ENCODE measurements around the gene COQ7. TPM values are rescaled to one million over a fixed set of nuclear protein-coding genes. Genes with fewer than 3 reads are reported as not detected.

COQ7 gene
- total RNA-seq: 17.4 and 17.8 TPM in 2 replicates
- polyA plus RNA-seq (2012): 18.6 TPM

GRCh38 chr16:19067349-19068236, at the start of gene COQ7:
Gene COQ7 (plus strand): TSS chr16:19067614. CDS start chr16:19067665, 51 bp downstream.
- DNase-seq (ENCODE audit: low read depth): peak; percentile 100

GRCh38 chr16:19020689-19021088, 46.7 kb upstream of the COQ7 start:
- no peak for DNase-seq (ENCODE audit: low read depth)

- DNase-seq (ENCODE audit: low read depth): no peak
Measured at GRCh38 chr16:19021747-19022146, 45.7 kb upstream of the COQ7 start.

- DNase-seq (ENCODE audit: low read depth): no peak
Measured at GRCh38 chr16:19027416-19027815, 40.0 kb upstream of the COQ7 start.

- DNase-seq (ENCODE audit: low read depth): no peak
Measured at GRCh38 chr16:19029980-19030379, 37.4 kb upstream of the COQ7 start.

GRCh38 chr16:19031738-19032137, 35.7 kb upstream of the COQ7 start:
- no peak for DNase-seq (ENCODE audit: low read depth)

GRCh38 chr16:19033761-19034160, 33.7 kb upstream of the COQ7 start:
- no peak for DNase-seq (ENCODE audit: low read depth)

- no peak for DNase-seq (ENCODE audit: low read depth)
Measured at GRCh38 chr16:19040400-19040799, 27.0 kb upstream of the COQ7 start.

GRCh38 chr16:19044769-19045168, 22.6 kb upstream of the COQ7 start:
- DNase-seq (ENCODE audit: low read depth): no peak

- DNase-seq (ENCODE audit: low read depth): no peak
Measured at GRCh38 chr16:19046062-19046461, 21.4 kb upstream of the COQ7 start.

- no peak for DNase-seq (ENCODE audit: low read depth)
Measured at GRCh38 chr16:19062706-19063105, 4.7 kb upstream of the COQ7 start.

GRCh38 chr16:19066988-19067348, 446 bp upstream of the COQ7 start:
- DNase-seq (ENCODE audit: low read depth): no peak

- no peak for DNase-seq (ENCODE audit: low read depth)
Measured at GRCh38 chr16:19068237-19068815, 912 bp downstream of the COQ7 start.

- DNase-seq (ENCODE audit: low read depth): peak; percentile 62
Measured at GRCh38 chr16:19071811-19072777, 4.7 kb downstream of the COQ7 start.

- DNase-seq (ENCODE audit: low read depth): no peak
Measured at GRCh38 chr16:19073344-19073743, 5.9 kb downstream of the COQ7 start.

- DNase-seq (ENCODE audit: low read depth): no peak
Measured at GRCh38 chr16:19073863-19074262, 6.4 kb downstream of the COQ7 start.

- no peak for DNase-seq (ENCODE audit: low read depth)
Measured at GRCh38 chr16:19075511-19075910, 8.1 kb downstream of the COQ7 start.

GRCh38 chr16:19077879-19078278, 10.5 kb downstream of the COQ7 start:
- no peak for DNase-seq (ENCODE audit: low read depth)

GRCh38 chr16:19083670-19084069, 16.3 kb downstream of the COQ7 start:
- no peak for DNase-seq (ENCODE audit: low read depth)

- no peak for DNase-seq (ENCODE audit: low read depth)
Measured at GRCh38 chr16:19084139-19084538, 16.7 kb downstream of the COQ7 start.

- no peak for DNase-seq (ENCODE audit: low read depth)
Measured at GRCh38 chr16:19084879-19085278, 17.5 kb downstream of the COQ7 start.

All from myocyte (in vitro differentiated cells).